Upper lobe of left lung (tissue), 4 donors: ENCODE results near the gene ANO4.

ENCODE experiments used
- CTCF ChIP-seq, 6 experiments: fragments of 450-650 bp in 4 of 6; fragments of 200-600 bp in 2 of 6; sonication (generic) in 2 of 6; IDR thresholded peaks; one replicate each; pipeline ENCODE4 v1.5.1; 2016 to 2019; ENCODE audit warnings: antibody characterized with exemption in 6 of 6
- EP300 ChIP-seq, 4 donors: sonication (generic); formaldehyde crosslinking; IDR thresholded peaks; one replicate each; pipeline ENCODE4 v1.5.1; 2017; ENCODE audit warnings: antibody characterized with exemption in 4 of 4, control low read depth in 2 of 4
- POLR2A ChIP-seq, 4 donors: fragments of 450-650 bp; IDR thresholded peaks; one replicate each; pipeline ENCODE4 v1.5.1; 2016 to 2017; ENCODE audit warnings: antibody characterized with exemption in 4 of 4, mild to moderate bottlenecking in 2 of 4
- POLR2AphosphoS5 ChIP-seq, 2 donors: sonication (generic); formaldehyde crosslinking; IDR thresholded peaks; one replicate each; pipeline ENCODE4 v1.5.1; 2017; ENCODE audit warnings: antibody characterized with exemption in 2 of 2

- TF ChIP-seq CTCF (IDR thresholded peaks at IDR 0.05): no peak
- no peak for TF ChIP-seq POLR2A (IDR thresholded peaks at IDR 0.05)
- TF ChIP-seq POLR2AphosphoS5 (IDR thresholded peaks at IDR 0.05): no peak
- no peak for TF ChIP-seq EP300 (IDR thresholded peaks at IDR 0.05)
Observed at GRCh38 chr12:100992194-100992593, 197.6 kb downstream of the ANO4 start.
